COR-L47 (cell line): Measurements from ENCODE around the gene ARMC9.

Experiments used
- DNase-seq: peaks from one replicate; lab custom pipeline; 2025; lab: John Stamatoyannopoulos, UW

The ARMC9 gene

GRCh38 chr2:231382116-231382515 lies 183.7 kb downstream of the ARMC9 start:
- no peak for DNase-seq

GRCh38 chr2:231383416-231384108 lies 185.1 kb downstream of the ARMC9 start:
- no peak for DNase-seq

GRCh38 chr2:231384109-231384435 lies 185.6 kb downstream of the ARMC9 start:
- DNase-seq: no peak

DNA sequence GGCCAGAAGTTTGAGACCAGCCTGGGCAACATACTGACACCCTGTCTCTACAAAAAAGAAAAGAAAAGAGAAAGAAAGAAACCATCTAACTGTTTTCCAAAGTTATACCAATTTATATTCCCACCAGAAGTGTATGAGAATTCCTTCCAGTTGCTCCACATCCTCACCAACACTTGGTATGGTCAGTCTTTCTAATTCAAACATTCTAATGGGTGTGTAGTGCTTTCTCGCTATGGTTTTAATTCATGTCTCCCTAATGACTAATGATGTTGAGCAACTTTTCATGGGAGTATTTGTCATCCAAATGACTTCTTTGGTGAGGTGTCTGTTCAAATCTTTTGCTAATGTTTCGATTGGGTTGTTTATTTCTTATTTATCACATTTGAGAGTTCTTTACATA lies 186.5 kb downstream of the ARMC9 start:
- no peak for DNase-seq

DNA sequence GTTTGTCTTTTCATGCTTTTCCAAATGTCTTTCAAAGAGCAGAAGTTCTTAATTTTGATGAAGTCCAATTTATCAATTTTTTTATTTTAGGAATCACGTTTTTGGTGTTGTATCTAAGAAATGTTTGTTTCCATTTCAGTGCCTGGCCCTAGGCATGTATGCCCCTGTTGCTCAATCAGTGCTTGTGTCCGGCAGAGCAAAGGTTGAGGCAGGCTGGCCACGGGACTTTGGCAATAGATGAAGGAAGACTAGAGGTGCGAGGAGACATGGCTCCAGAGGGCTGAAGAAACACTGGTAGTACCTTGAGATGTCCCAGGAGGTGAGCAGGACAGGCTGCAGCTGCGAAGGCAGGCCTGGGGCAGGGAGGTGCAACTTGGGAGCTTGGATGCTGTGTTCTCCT lies 187.0 kb downstream of the ARMC9 start:
- no peak for DNase-seq

- DNase-seq: no peak
Observed at GRCh38 chr2:231386446-231386845, 188.0 kb downstream of the ARMC9 start.

GRCh38 chr2:231387904-231388724 lies 189.7 kb downstream of the ARMC9 start:
- DNase-seq: no peak

DNA sequence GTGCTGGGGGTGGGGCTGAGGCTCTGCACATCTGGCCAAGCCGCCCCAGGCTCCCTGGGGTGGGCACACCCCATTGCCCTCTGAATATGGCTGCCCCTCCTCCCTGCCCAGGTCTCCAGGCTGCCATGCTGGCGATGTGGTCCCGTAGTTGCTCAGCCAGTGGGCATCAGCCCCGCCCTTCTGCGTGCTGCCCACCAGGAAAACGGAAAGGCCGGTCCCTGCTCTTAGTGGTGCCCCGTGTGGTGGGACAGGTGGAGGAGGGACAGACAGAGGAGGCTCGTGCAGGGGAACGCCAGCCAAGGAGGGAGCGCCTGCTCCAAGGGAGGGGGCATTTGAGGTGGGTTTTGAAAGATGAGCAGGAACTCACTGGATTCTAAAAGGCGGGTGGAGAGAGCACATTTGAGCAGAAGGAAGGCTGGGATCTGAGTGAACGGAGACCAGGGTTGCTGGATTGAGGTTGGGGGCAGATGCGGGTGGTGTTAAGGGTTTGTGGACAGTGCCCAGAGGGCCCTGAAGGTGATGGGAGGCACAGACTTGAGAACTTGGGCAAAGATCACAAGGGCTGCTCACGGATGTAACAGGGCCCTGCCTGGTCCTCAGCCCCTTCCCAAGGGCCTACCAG lies 190.4 kb downstream of the ARMC9 start:
- DNase-seq: no peak

- no peak for DNase-seq
Observed at GRCh38 chr2:231390667-231391066, 192.2 kb downstream of the ARMC9 start.

- no peak for DNase-seq
Observed at GRCh38 chr2:231391981-231392380, 193.6 kb downstream of the ARMC9 start.

- DNase-seq: no peak
Observed at GRCh38 chr2:231392431-231393148, 194.2 kb downstream of the ARMC9 start.

GRCh38 chr2:231393149-231394131 lies 195.0 kb downstream of the ARMC9 start:
- DNase-seq: no peak

DNA sequence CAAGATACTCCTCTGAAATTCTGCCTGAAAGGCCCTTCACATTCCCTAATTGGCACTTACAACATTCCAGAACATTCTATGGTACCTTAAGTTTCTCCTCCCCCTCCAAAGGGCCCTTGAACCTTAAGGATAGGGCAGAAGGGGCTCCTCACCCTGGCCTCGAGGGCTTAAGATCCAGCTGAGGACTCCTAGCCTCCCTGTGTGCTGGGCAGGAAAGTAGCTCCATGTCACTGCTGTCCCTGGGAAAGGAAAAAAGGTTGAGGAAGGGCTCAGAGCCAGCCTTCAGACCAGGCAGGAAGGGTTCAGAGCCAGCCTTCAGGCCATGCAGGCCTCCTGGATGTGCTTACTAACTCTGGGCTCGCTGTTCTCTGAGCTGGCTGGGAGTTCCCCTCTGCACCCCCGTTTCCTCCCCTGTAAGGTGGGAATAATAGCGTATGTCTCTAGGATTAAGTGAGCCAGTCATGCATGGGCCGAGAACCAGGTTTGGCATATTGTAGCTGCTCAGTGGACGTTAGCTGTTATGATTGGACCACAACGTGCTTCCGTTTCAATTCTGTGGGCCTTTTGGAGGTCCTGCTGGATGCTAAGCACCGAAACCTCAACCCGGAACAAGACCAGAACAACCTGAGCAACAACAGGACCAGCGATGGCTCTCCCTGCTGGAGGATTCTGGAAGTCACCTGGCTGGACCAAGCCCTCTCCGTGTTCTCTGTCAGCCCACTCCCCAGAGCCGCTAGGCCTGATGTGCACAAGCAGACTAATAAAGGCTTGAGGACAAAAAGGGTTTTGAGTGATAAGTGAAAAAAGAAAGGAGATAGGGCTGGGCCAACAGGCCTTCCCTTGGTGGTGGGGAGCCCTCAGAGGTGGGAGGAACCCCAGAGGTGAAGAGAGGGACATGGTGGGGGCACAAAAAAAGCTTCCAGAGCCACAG lies 196.0 kb downstream of the ARMC9 start:
- DNase-seq: no peak

DNA sequence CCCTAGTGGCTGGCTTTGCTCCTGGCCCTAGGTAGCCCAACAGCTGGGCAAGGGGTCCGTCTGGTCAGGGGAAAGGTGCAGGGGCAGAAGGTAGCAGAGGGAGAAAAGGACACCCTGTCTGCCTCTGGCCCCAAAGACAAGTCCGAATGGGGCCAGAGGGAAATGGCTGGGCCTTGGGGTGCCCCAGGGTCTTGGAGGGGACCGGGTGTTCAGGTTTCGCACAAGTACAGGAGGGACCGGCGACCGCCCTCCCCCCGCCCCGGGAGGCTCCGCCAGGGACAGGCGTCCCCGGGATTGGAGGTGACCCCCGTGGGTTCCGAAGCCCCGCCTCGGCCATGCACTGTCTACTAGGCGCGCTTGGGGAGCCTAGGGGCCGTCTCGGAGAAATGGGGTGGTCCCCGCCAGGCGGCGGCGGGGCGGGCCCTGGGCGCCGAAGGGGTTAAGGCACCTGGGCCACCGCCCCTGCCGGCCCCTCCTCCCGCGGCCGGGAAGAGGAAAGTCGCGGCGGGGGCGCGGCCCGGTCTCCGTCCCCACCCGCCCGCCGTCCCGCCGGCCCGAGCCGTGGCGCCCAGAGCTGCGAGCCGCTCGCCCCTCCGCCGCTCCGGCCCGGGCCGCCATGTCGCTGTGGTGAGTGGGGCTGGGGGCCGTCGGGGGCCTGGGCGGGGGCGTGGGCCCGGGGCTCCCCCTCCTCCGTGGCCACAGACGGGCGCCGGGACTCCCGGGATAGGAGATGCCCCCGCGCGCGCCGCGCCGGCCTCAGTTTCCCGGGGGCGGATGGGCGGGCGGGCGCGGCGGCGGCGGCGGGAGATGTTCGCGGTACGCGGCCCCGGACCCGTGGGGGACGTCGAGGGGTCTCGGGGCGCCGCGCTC lies 197.0 kb downstream of the ARMC9 start, which contains the start of gene B3GNT7:
Gene B3GNT7 (plus strand): TSS at position 523 of the 870 bp plus-strand sequence. CDS start 94 bp downstream, at position 617.
- no peak for DNase-seq

- no peak for DNase-seq
Observed at GRCh38 chr2:231396058-231396821, 197.8 kb downstream of the ARMC9 start.

DNA sequence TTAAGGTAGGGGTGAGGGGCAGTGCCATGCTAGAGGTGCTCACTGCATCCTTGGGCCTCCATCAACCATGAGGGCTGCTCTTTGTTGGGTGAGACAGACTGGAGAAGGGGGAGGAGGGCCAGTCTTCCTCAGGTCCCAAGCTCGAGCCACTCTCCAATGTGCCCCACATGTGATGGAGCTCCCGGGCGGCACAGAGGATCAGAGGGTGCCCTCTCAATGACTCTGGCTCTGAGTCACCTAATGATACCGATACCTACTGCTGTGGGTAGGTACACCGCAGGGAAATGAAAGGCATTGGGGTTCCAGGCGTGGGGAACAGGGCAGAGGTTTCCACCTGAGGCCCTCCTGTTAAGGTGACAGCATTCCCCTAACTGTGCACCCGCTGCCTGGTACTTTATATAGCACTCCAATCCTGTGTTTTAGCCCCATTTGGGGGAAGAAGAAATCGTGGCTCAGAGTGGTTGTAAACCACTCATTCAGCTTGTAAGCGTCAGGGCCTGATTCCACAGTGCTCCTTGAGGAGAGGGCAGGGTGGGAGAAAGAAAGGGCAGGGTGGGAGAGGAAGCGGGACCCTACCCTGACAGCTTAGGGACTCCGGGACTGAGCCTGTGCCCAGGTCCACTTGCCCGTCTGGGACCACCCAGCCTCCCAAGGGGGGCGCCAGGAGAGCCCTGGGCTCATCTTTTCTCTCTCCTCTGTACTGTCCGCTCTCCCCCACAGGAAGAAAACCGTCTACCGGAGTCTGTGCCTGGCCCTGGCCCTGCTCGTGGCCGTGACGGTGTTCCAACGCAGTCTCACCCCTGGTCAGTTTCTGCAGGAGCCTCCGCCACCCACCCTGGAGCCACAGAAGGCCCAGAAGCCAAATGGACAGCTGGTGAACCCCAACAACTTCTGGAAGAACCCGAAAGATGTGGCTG lies 198.8 kb downstream of the ARMC9 start:
- no peak for DNase-seq

DNA sequence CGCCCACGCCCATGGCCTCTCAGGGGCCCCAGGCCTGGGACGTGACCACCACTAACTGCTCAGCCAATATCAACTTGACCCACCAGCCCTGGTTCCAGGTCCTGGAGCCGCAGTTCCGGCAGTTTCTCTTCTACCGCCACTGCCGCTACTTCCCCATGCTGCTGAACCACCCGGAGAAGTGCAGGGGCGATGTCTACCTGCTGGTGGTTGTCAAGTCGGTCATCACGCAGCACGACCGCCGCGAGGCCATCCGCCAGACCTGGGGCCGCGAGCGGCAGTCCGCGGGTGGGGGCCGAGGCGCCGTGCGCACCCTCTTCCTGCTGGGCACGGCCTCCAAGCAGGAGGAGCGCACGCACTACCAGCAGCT lies 199.5 kb downstream of the ARMC9 start:
- no peak for DNase-seq
